GM18951 (cell line): ENCODE results near the gene CHL1.
"Not testable (repeated sequence)": the region's sequence is repeated elsewhere in the genome, so short reads cannot be mapped to it uniquely, and the experiment has no call there.

Source experiments
- POLR2A ChIP-seq: IDR thresholded peaks from 4 replicates; pipeline ENCODE4 v1.6.1; 2011; ENCODE audit warnings: mild to moderate bottlenecking; ENCODE audit not compliant: insufficient read length, insufficient read depth; ENCODE audit errors: extremely low read depth
- in situ Hi-C: fragments of 300-500 bp; cut with MboI; formaldehyde crosslinking; loops from one replicate; pipeline ENCODE4 v1.12.0; 2022; ENCODE audit warnings: low sequenced_read_pairs, mixed read lengths, inconsistent platforms; ENCODE audit not compliant: unreplicated experiment

CHL1 gene

DNA sequence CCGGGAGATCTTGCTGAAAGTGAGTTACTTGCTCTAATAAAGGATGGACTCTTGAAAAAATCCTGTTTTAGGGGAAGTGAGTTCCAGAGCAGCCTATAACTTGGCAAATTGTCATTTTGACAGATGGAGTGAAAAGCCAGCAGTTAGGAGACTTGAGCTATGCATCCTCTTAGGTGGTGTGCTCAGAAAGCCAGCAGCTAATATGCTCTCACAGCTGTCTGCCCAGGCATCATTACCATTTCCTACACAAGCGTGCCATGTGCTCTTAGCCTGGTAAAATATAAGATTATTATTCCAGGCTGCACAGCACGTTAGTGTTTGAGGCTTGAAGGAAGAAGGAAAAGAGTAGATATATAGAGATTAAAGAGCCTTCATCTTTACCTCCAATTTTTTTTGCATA is 151.0 kb downstream of the CHL1 start:
- in situ Hi-C loops: no loop called here
- no peak for TF ChIP-seq POLR2A

DNA sequence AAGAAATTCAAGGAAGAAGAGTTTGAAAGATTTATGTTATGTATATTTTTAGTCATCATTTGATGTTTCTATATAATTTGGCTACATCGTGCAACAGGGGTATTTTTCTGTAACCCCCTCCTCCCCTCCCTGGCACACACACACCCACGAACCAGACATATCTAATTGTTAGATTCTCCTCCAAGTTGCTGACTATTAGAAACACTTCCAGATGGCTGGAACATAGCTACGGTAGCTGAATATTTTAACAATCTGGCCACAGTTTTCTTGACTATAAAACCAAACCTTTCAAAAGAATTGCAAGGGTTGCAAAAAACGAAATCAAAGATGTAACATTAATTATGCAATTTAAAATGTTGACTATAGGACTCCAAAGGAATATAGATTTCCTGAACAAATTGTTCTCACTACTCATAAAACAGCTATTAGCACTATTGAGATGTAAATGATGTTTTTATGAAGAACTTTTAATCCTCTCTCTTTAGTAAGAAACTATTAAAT is 154.4 kb downstream of the CHL1 start:
- no peak for TF ChIP-seq POLR2A
- in situ Hi-C loops: no loop called here

DNA sequence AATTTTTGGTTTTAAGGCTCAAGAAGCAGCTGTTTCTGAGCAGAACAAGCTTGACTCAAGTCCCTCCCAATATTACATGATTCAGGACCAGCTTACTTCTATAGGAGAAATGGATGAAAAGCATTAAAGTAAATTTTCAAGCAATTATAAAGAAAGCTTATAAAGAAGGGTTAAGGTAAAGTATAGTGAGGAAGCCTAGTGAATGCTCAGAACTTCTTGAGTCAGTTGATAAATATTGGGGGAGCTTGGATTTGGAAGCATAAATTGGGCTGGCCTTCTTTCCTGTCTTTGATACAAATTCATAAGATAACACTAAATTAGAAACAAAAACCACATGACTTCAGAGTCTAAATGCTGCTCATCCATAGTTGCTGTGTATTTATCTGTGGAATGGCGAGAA is 156.0 kb downstream of the CHL1 start:
- in situ Hi-C loops: no loop called here
- TF ChIP-seq POLR2A: no peak

DNA sequence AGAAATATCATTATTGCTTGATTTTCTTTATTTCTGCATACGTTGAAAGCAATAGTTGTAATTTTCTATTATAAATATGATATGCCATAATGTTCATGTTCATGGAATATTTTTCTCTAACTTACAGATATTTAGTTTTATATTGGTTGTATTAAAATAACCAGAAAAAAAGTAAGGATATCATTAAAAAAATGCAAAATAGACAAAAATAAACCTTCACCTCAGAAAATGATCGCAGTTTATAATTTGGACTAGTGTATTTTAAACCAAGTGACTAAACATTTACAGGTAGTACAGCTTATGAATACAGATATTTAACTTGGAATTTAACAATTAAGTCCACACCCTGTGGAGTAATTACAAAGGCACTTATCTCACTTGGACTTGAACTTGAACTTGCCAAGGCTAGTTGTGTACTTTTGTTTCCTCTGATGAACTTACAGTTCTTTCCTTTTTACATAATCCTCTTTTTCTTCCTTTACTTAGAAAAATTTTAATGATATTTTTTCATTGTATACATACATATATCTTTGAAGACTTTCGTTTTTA is 156.7 kb downstream of the CHL1 start:
- in situ Hi-C loops: no loop called here
- TF ChIP-seq POLR2A: no peak

DNA sequence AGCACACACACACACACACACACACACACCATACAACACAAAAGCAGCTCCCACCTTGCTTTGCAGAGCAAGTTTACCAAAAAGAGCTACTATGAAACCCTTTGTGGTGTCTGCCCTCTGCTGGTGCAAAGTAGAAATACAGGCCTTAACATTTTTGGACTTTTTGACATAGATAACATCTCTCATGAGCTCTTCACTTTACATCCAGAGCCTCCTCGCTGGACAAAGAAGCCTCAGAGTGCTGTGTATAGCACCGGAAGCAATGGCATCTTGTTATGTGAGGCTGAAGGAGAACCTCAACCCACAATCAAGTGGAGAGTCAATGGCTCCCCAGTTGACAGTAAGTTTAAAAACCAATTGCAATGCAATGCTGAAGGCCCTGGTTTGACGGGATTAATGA is 157.9 kb downstream of the CHL1 start:
- no peak for TF ChIP-seq POLR2A
- in situ Hi-C loops: no loop called here

DNA sequence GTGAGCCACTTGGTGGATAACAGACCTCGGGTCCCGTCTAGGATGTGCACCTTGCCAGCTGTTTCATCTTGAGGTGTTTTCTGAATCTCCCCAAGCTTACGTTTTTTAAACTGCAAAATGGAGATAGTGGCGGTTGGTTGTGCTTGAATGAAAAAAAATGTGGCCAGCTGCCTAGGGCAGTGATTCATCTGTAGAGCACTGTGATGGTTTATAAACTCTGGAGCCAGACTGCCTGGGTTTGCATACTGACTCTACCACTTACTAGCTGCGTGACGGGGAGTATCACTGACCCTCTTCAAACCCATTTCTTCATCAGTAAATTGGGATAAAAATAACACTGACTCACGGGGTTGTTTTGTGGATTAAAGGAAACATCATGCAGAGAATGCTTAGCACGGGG is 159.1 kb downstream of the CHL1 start:
- in situ Hi-C loops: no loop called here
- no peak for TF ChIP-seq POLR2A

DNA sequence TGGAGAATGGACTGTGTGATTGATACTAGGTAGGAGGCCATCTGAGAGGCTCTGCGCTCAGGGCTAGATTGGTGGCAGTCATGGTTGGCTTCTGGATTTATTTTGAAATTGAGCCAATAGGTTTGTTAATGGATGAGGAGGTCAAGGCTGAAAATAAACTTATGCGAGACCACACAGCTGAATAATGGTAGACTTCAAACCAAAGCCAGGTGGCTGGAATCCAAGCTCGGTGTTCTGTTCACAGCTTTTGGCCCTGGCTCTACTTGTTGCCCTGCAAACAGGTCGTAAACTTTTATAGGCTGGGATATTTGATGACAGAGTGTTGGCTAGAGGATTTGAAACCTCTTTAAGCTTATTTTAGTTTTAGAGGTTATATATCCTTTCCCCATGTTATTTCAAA is 160.4 kb downstream of the CHL1 start:
- in situ Hi-C loops: no loop called here
- no peak for TF ChIP-seq POLR2A

DNA sequence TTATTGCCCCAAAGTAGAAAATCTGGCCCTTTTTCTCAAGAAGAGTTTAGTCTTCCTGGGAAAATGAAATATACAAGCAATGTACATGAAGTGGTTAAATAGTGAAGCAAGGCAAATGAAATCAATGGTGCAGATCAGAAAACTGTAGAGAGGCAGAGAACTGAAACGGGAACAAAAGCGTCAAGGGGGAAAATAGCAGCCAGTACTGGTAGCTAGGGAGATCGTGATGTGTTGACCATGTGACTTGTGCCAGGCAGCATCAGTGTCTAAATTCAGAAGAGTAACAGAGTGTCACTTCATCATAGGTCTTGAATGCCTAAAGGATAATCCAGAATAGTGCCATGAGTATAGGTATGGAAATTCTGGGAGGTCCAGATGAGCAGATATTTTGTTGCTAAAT is 163.1 kb downstream of the CHL1 start:
- in situ Hi-C loops: no loop called here
- no peak for TF ChIP-seq POLR2A

DNA sequence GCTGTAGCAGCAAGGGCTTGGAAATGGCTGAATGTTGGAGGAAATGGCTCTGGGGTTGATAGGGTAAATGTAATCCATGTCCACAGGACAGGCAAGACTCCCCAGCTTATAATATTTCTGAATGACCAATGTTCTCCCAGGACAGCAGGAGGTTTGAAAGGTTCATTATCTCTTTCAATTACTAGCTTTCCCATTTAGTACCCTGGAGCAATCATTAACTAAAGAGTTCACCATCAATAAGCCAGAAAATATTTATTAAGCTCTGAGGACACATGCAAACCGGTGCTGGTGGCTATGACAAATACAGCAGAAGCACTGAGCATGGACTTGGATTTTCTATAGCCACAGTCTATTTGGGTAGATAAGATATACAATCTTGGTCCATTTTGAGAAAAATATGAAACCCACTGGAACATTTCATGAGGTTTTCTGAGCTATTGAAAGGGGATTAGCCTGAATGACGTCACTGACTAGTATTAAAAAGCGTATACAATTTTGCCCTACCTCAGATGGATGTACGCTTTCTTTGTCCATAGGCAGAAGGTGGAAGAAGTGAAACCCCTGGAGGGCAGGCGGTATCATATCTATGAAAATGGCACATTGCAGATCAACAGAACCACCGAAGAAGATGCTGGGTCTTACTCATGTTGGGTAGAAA is 166.2 kb downstream of the CHL1 start:
- TF ChIP-seq POLR2A: no peak
- in situ Hi-C loops: no loop called here

DNA sequence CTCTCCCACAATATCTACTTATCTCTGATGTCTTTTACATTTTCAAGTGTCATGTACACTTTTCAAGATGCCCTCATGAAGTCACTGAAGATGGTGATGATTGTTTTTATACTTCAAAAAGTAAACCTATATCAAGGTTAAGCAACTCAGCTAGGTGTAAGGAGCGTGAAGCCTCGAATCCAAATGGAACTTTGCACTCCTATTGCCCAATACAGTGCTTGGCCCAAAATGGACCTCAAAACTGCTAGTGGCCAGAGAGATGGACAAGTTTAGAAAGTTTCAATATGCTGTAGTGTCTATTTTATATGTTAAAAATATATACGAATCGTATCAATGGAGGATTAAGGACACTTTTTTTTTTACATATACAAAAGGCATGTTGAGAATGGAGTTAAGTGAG is 167.7 kb downstream of the CHL1 start:
- TF ChIP-seq POLR2A: no peak
- in situ Hi-C loops: no loop called here

DNA sequence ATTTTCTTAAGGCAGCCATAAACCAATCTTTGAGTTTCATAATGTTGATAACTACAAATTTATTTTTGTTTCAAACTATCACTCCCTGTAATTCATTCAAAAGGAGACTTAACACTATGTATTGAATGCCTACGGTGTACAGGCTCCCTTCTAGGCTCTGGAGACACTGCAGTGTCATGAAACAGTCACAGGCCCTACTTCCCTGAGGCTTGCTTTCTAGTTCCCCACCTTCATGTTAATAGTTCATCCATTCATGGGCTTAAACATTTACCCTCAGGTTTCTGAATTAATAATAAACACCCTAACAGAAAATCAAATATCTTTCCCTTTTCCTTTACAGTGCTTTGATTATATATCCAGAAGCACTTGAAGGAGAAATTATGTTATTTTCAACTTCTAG is 168.7 kb downstream of the CHL1 start:
- TF ChIP-seq POLR2A: no peak
- in situ Hi-C loops: no loop called here

DNA sequence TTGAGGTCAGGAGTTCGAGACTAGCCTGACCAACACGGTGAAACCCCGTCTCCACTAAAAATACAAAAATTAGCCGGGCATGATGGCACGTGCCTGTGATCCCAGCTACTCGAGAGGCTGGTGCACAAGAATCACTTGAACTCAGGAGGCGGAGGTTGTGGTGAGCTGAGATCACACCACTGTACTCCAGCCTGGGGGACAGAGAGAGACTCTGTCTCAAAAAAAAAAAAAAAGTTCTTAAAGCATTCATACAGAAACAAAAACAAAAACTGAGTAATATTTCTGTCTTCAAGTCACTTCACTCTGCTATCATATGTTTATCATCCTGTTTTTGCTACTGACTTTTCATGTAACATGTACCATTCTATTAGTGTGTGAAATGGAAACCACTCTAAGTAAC is 169.7 kb downstream of the CHL1 start:
- in situ Hi-C loops: not testable (repeated sequence)

DNA sequence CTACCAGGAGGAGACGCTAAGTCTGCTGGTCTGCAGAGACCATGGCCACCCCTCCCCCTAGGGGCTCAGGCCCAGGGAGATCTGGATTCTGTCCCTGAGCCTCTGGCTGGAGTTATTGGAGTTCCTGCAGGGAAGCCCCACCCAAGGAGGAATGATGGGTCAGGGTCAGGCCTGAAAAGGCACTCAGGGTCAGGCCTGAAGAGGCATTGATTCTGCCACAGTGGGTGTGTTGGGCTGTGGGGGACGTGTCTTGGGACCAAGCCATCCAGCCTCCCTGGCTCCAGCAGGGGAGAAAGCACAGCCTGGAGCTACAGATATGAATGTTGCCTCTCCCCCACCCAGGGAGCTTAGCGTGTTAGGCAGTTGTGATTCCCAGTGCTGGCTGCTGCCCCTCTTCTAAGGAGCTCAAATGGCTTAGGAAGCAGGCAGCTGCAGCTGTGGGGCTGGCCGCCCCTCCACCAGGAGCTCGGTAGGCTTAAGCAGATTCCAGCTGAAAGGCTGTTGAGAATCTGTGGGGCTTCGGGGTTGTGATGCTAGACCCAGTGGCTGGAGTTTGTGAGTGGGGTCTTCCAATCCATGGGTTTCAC is 176.7 kb downstream of the CHL1 start:
- TF ChIP-seq POLR2A: no peak
- in situ Hi-C loops: no loop called here

DNA sequence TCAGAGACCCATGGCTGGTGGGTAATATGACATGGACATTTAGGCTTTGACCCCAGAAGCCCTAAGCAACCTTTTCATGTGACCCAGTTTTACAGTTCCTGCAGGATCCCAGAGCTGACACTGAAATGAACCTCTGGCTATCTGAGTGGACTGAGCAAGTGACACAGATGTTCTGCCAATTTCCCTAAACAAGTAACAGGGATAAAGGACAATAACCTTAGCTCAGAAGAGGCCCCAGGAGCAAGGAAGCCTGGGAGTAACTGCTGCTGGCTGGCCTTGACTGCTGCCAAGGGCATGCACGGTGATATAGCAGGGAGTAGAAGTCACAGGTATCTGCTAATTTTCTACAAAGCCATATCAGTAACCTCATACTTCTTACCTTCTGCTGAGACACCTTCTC is 177.9 kb downstream of the CHL1 start:
- no peak for TF ChIP-seq POLR2A
- in situ Hi-C loops: no loop called here
